Mesendoderm (in vitro differentiated cells): ENCODE data around the gene UPB1.

Source experiments
- DNase-seq: peaks from one replicate; pipeline ENCODE4 v3.0.0; 2013
- H2AK5ac ChIP-seq: 2 replicates; pipeline ENCODE4 v1.6.1; 2013; ENCODE audit warnings: low read length, inconsistent platforms
- H2BK120ac ChIP-seq: 2 replicates; pipeline ENCODE4 v1.6.1; 2013; ENCODE audit warnings: low read depth, mild to moderate bottlenecking, low read length, moderate library complexity, mixed read lengths
- H2BK15ac ChIP-seq: replicated peaks from 2 replicates; pipeline ENCODE4 v1.6.1; 2013; ENCODE audit warnings: low read depth, mild to moderate bottlenecking, moderate library complexity
- H2BK5ac ChIP-seq: 2 replicates; pipeline ENCODE4 v1.6.1; 2013; ENCODE audit warnings: low read length, inconsistent platforms
- H3K18ac ChIP-seq: 2 replicates; pipeline ENCODE4 v1.6.1; 2013; ENCODE audit warnings: mild to moderate bottlenecking, low read length, mixed read lengths
- H3K23ac ChIP-seq: one replicate; pipeline ENCODE4 v1.6.1; 2013; ENCODE audit warnings: low read length
- H3K27ac ChIP-seq: 2 replicates; pipeline ENCODE4 v1.5.1; 2013; ENCODE audit warnings: low read depth, mild to moderate bottlenecking, inconsistent platforms, low read length, moderate library complexity
- H3K27me3 ChIP-seq: 2 replicates; pipeline ENCODE4 v1.6.1; 2013; ENCODE audit warnings: low read length, control low read depth, mild to moderate bottlenecking, inconsistent platforms; ENCODE audit not compliant: insufficient read depth, poor library complexity
- H3K36me3 ChIP-seq: 2 replicates; pipeline ENCODE4 v1.6.1; 2013; ENCODE audit warnings: low read length, inconsistent platforms; ENCODE audit not compliant: control insufficient read depth, insufficient read depth
- H3K4ac ChIP-seq: one replicate; pipeline ENCODE4 v1.6.1; 2013; ENCODE audit warnings: low read depth, mild to moderate bottlenecking, low read length, moderate library complexity
- H3K4me1 ChIP-seq: 2 replicates; pipeline ENCODE4 v1.6.1; 2013; ENCODE audit warnings: low read depth, low read length, inconsistent platforms; ENCODE audit not compliant: control insufficient read depth
- H3K4me2 ChIP-seq: 2 replicates; pipeline ENCODE4 v1.6.1; 2013; ENCODE audit warnings: low read length
- H3K4me3 ChIP-seq: 2 replicates; pipeline ENCODE4 v1.5.1; 2013; ENCODE audit warnings: mild to moderate bottlenecking, low read length
- H3K56ac ChIP-seq: one replicate; pipeline ENCODE4 v1.6.1; 2013; ENCODE audit warnings: low read length
- H3K79me1 ChIP-seq: 2 replicates; pipeline ENCODE4 v1.6.1; 2013; ENCODE audit warnings: low read length, inconsistent platforms
- H3K79me2 ChIP-seq: 2 replicates; pipeline ENCODE4 v1.6.1; 2013; ENCODE audit warnings: mild to moderate bottlenecking, low read length; ENCODE audit not compliant: control insufficient read depth, insufficient read depth
- H3K9ac ChIP-seq: 2 replicates; pipeline ENCODE4 v1.6.1; 2013; ENCODE audit warnings: low read length, inconsistent platforms
- H4K5ac ChIP-seq: one replicate; pipeline ENCODE4 v1.6.1; 2013; ENCODE audit warnings: low read length
- H4K8ac ChIP-seq: one replicate; pipeline ENCODE4 v1.6.1; 2013; ENCODE audit warnings: low read depth, mild to moderate bottlenecking, control low read depth, low read length, moderate library complexity
- WGBS: extraction: QIAGEN DNeasy Blood & Tissue Kit; methylation state at CpG from one replicate; pipeline ENCODE4 v1.1.7; 2013; ENCODE audit warnings: low lambda C conversion rate, missing lambda C conversion rate; ENCODE audit not compliant: insufficient coverage; ENCODE audit errors: extremely low coverage; 5-methylcytosine and 5-hydroxymethylcytosine counted together

UPB1 gene

DNA sequence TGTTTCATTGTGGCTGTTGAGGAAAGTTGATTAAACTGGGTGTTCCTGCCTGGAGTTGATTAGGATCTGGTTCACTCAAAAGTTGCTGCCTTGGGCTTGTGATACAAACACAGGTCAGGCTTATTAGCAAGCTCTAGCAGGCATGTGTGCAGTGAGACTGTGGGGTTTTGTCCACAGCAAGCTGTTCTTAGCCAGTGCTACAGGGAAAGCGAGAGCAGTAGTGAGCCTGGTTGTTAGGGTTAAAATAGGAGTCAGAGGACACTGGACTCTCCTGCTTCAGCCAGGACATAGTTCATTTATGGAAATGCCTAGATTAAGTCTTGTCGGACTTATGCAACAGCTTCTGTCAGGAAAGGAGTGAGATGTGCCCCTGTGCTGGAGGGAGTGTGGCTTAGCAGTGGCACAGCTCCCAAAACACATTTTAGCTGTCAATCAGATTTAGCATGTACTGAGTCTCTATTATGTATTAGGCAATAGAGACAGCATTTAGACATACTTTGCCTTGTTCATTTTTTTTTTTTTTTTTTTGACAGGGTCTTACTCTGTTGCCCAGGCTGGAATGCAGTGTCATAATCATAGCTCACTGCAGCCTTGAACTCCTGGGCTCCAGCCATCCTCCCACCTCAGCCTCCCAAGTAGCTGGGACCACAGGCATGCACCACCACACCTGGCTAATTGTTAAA is 69.4 kb downstream of the UPB1 start:
- no CpG with 5 or more reads among the region's 2 CpGs for whole genome bisulfite sequencing
- no peaks in the 10 kb centered on the region for H3K4me1 ChIP-seq
- no peak for DNase-seq

DNA sequence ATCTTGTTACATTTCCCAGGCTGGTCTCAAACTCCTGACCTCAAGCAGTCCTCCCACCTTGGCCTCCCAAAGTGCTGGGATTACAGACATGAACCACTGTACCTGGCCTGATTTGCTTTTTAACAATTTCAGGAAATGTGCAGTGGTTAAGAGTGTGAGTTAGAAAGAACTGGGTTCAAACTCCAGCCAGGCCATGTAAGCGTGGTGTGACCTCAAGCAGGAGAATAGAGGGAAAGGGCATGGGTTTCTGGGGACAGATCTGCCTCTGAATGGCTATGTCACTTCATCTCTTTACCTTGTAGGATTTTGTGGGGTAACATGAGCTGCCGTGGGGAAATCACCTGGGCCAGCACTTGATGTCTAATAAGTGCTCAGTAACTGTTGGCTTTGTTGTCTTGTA is 69.9 kb downstream of the UPB1 start:
- Histone ChIP-seq H3K36me3 (peaks cover 18% of the 10 kb centered on the region), H3K18ac (no peak overlapping the region), H3K27me3 (no peaks in the 10 kb centered on the region), H3K9ac (no peak overlapping the region), H3K4ac (no peak overlapping the region), H2BK120ac (no peak overlapping the region), H3K27ac (no peak overlapping the region), H3K4me1 (no peaks in the 10 kb centered on the region), H3K56ac (no peak overlapping the region), H3K4me3 (no peak overlapping the region), H2AK5ac (no peak overlapping the region), H3K79me1 (peaks cover 24% of the 10 kb centered on the region), H3K4me2 (no peak overlapping the region), H3K79me2 (peaks cover 65% of the 10 kb centered on the region), H4K5ac (no peak overlapping the region), H2BK15ac (no peak overlapping the region), H4K8ac (no peak overlapping the region), H3K23ac (no peak overlapping the region), H2BK5ac (no peak overlapping the region)
- WGBS, result no CpG with 5 or more reads among the region's 2 CpGs
- DNase-seq, result no peak

More for the DNA sequence above, 69.4 kb downstream of the UPB1 start:
- no peak overlapping the region for H3K27ac ChIP-seq
- no peak overlapping the region for H3K9ac ChIP-seq
- H2BK120ac ChIP-seq, result no peak overlapping the region
- no peak overlapping the region for H2BK15ac ChIP-seq
- no peak overlapping the region for H3K23ac ChIP-seq
- H3K4me2 ChIP-seq, result no peak overlapping the region
- H4K5ac ChIP-seq, result no peak overlapping the region
- H3K27me3 ChIP-seq, result no peaks in the 10 kb centered on the region
- H3K56ac ChIP-seq, result no peak overlapping the region
- no peak overlapping the region for H3K18ac ChIP-seq
- no peak overlapping the region for H4K8ac ChIP-seq
- no peak overlapping the region for H2BK5ac ChIP-seq
- H3K36me3 ChIP-seq, result peaks cover 18% of the 10 kb centered on the region
- peaks cover 26% of the 10 kb centered on the region for H3K79me1 ChIP-seq
- peaks cover 68% of the 10 kb centered on the region for H3K79me2 ChIP-seq
- no peak overlapping the region for H3K4ac ChIP-seq
- H2AK5ac ChIP-seq, result no peak overlapping the region
- no peak overlapping the region for H3K4me3 ChIP-seq

DNA sequence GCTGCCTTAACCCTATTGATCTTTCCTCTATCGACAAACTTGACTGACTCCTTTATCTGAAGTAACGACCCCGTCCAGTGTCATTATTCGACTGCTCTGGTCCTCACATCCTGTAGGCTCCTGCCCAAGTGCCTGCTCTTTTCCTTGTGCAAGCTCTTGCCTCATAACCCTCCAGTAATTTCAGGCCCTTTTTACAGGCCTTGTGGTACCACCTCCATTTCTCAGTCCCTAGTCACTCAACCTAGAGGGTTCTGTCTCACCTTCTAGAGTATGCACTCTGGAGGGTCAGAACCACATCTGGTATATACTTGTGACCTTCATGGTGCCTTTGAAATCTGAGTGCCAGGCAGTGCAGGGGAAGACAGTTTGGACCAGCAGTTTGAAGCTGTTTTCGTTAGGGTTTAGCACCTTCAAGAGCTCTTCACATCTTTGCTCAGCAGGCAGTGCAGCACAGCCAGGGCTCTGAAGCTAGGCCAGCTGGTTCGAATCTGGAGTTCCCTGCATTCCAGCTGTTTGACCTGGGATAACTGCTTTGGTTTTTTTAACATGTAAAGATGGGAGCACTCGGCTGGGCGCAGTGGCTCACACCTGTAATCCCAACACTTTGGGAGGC is 71.9 kb downstream of the UPB1 start:
- Histone ChIP-seq H3K56ac (no peak overlapping the region), H3K79me2 (peaks cover 50% of the 10 kb centered on the region), H3K23ac (no peak overlapping the region), H3K18ac (no peak overlapping the region), H3K27ac (no peak overlapping the region), H3K4me1 (no peaks in the 10 kb centered on the region), H4K8ac (no peak overlapping the region), H4K5ac (no peak overlapping the region), H3K9ac (no peak overlapping the region), H2BK120ac (no peak overlapping the region), H3K4me2 (no peak overlapping the region), H3K27me3 (no peaks in the 10 kb centered on the region), H2BK15ac (no peak overlapping the region), H3K36me3 (peaks cover 21% of the 10 kb centered on the region), H3K79me1 (peaks cover 24% of the 10 kb centered on the region), H2BK5ac (no peak overlapping the region), H3K4ac (no peak overlapping the region), H3K4me3 (no peak overlapping the region), H2AK5ac (no peak overlapping the region)
- DNase-seq, result no peak
- no CpG with 5 or more reads among the region's 8 CpGs for WGBS

DNA sequence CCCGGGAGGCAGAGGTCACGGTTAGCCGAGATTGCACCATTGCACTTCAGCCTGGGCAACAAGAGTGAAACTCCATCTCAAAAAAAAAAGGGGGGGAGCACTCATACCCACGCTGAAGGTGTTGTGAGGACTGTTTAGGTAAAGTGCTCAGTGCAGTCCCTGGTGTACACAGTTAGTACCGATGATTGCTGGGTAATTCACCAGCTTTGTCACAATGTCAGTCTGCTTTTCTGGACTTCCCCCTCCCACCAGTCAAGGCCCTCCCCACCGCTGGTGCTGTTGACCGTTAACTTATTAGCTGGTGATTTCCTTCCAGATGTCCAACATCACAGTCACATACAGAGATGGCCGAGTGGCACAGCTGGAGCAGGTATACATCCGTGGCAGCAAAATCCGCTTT is 72.5 kb downstream of the UPB1 start:
- no peak overlapping the region for H2BK120ac ChIP-seq
- H3K36me3 ChIP-seq, result peaks cover 24% of the 10 kb centered on the region
- DNase-seq, result no peak

DNA sequence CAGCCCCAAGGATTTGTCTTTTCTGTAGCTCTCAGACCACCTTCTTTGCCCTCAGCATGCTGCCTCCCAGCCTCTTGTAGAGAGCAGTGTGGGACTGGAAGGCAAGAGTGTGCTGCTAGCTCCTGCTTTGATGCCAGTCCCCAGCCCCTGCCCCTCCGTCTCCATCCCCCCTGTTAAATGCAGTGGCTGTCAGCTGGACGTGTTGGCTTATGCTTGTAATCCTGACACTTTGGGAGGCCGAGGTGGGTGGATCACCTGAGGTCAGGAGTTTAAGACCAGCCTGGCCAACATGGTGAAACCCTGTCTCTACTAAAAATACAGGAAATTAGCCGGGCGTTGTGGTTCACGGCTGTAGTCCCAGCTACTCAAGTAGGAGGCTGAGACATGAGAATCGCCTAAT is 76.1 kb downstream of the UPB1 start:
- no CpG with 5 or more reads among the region's 7 CpGs for WGBS
- peaks cover 23% of the 10 kb centered on the region for H3K36me3 ChIP-seq
- peaks cover 13% of the 10 kb centered on the region for H3K79me2 ChIP-seq

More for the DNA sequence above, 72.5 kb downstream of the UPB1 start:
- Histone ChIP-seq H3K27me3 (no peaks in the 10 kb centered on the region), H4K8ac (no peak overlapping the region), H2BK5ac (no peak overlapping the region), H3K79me2 (peaks cover 46% of the 10 kb centered on the region), H3K23ac (no peak overlapping the region), H3K4me1 (no peaks in the 10 kb centered on the region), H2BK15ac (no peak overlapping the region), H2AK5ac (no peak overlapping the region), H3K79me1 (peaks cover 24% of the 10 kb centered on the region), H3K4me3 (no peak overlapping the region), H3K56ac (no peak overlapping the region), H3K9ac (no peak overlapping the region), H3K27ac (no peak overlapping the region), H3K18ac (no peak overlapping the region), H3K4me2 (no peak overlapping the region), H4K5ac (no peak overlapping the region), H3K4ac (no peak overlapping the region)
- no CpG with 5 or more reads among the region's 10 CpGs for WGBS

More for the DNA sequence above, 76.1 kb downstream of the UPB1 start:
- H3K27ac ChIP-seq, result no peak overlapping the region
- no peaks in the 10 kb centered on the region for H3K27me3 ChIP-seq
- no peak overlapping the region for H3K4ac ChIP-seq
- no peak overlapping the region for H2BK5ac ChIP-seq
- H3K4me2 ChIP-seq, result no peak overlapping the region
- no peak overlapping the region for H2BK120ac ChIP-seq
- H3K9ac ChIP-seq, result no peak overlapping the region
- DNase-seq, result no peak
- H4K5ac ChIP-seq, result no peak overlapping the region
- H3K56ac ChIP-seq, result no peak overlapping the region
- no peaks in the 10 kb centered on the region for H3K4me1 ChIP-seq
- no peak overlapping the region for H3K23ac ChIP-seq
- peaks cover 14% of the 10 kb centered on the region for H3K79me1 ChIP-seq
- H3K18ac ChIP-seq, result no peak overlapping the region
- no peak overlapping the region for H4K8ac ChIP-seq
- no peak overlapping the region for H3K4me3 ChIP-seq
- no peak overlapping the region for H2AK5ac ChIP-seq
- no peak overlapping the region for H2BK15ac ChIP-seq
